HG03060 (cell line): ENCODE data around the gene SZRD1.

Experiments
- ATAC-seq: cut with Tn5 transposase; IDR thresholded peaks from one replicate; pipeline ENCODE4 v1.9.1; 2021; ENCODE audit warnings: low read depth, moderate number of reproducible peaks; ENCODE audit not compliant: unreplicated experiment

The SZRD1 gene

GRCh38 chr1:16393570-16394521 lies 26.8 kb downstream of the SZRD1 start:
- ATAC-seq = no peak

- ATAC-seq = no peak
Observed at GRCh38 chr1:16394977-16395376, 27.9 kb downstream of the SZRD1 start.

- ATAC-seq = no peak
Observed at GRCh38 chr1:16396591-16396990, 29.5 kb downstream of the SZRD1 start.

DNA sequence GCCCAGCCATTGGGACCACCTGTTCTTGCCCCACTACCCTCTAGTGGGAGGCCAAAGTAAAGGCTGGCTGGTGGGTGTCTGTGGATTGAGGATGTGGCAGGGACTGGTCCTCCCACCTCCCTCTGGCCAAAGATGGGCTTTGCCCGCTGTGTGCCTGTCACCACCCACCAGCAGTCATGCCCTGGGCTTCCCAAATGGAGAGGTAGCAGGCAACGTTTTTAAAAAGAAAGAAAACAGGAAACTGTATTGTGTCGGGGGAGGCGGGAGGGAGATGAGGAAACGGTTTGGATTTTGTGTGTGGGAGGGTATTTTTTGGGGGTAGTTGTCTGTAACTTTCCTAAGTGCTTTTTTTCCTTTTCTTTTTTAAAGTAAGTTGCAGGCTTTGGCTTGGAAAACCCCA lies 30.1 kb downstream of the SZRD1 start:
- ATAC-seq = no peak

DNA sequence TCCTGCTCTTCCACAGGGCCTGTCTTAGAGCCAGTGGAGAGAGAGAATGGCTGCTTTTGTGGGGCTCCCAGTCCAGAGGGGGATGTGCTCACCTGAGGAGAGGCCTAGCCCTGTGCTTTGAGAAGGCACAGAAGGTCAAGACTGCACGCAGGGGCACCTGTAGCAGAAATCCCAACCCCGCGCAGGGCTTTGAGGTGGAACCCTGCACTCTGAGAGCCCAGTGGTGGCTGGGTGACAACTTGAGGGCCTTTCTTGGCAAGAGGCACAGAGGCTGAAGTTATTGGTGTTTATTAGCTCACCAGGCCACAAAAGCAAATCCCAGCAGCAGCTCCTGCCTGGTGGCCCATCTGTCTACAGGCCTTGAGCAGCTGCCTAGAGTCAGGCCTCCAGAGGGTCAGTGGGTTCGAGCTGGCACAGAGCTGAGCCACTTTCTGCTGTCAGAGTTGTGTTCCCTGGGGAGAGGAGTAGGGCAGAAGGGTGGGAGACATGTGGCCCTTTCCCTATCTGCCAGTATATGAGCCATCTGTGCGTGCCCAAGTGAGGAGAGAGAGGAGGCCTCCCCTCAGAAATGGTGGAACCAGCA lies 31.4 kb downstream of the SZRD1 start:
- ATAC-seq = no peak

- no peak for ATAC-seq
Observed at GRCh38 chr1:16402742-16403141, 35.7 kb downstream of the SZRD1 start.

DNA sequence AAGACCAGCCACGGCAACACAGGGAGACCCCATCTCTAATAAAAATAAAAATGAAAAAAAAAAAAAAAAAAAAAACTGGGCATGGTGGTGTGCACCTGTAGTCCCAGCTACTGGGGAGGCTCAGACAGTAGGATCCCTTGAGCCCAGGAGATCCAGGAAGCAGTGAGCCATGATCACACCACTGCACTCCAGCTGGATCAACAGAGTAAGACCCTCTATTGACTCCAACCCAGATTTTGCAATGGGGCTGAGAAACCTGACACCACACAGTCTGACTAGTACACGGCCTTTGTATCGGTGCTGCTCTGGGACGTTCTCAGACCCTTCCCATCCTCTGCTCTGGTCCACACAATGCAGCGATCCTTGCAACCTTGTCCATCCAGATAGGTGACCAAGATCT lies 38.4 kb downstream of the SZRD1 start:
- ATAC-seq = no peak

GRCh38 chr1:16406868-16407267 lies 39.8 kb downstream of the SZRD1 start:
- ATAC-seq = no peak

- ATAC-seq = no peak
Observed at GRCh38 chr1:16409536-16410152, 42.6 kb downstream of the SZRD1 start.

- ATAC-seq = no peak
Observed at GRCh38 chr1:16410803-16411202, 43.8 kb downstream of the SZRD1 start.

- ATAC-seq = no peak
Observed at GRCh38 chr1:16413191-16413590, 46.1 kb downstream of the SZRD1 start.

- ATAC-seq = no peak
Observed at GRCh38 chr1:16418823-16419425, 51.9 kb downstream of the SZRD1 start.

DNA sequence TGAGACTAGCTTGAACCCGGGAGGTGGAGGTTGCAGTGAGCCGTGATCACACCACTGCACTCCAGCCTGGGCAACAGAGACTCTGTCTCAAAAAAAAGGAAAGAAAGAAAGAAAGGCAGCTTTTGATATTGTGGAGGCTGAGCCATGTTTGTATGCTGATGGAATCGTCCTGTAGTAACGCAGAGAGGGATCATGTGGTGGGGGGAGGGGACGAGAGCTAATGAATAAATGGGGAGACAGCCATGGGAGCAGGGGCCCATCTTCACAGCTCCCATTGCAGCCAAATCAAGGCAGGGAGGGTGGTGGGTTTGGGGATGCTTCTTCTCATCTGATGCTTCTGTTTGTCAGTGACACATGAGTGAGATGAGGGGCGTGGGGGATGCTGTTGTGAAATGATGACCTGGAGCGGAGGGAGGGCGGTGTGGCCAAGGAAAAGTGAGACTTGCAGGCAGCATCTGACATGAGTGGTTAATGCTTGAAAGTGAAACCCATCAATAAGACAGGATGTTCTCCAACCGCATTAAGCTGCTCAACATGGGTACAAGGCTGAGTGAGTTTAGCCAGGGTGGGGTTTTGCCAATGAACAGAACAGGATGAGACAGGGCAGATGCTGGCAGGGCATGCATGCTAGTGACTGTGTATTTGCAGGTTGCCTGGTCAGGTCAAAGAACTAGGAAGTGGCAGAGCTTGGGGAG lies 53.5 kb downstream of the SZRD1 start:
- ATAC-seq = peak; percentile 80

GRCh38 chr1:16421201-16421600 lies 54.2 kb downstream of the SZRD1 start:
- no peak for ATAC-seq

DNA sequence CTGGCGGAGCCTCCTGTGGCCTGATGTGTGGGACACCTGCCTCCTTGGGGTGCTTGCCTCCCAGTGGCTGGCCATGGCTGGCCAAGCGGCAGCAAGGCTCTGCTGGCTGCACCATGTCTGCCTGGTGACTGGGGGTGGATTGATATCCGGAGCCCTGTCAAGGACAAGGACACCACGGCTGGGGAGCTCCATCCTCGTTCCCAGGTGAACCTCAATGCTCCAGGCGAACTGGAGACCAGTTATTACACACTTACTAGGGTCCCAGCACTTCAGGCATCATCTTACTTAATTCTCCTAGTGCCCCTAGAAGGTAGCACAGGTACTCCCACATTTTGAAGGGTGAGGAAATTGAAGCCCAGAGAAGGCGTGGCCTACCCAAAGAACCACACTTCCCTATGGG lies 55.0 kb downstream of the SZRD1 start:
- ATAC-seq = no peak

DNA sequence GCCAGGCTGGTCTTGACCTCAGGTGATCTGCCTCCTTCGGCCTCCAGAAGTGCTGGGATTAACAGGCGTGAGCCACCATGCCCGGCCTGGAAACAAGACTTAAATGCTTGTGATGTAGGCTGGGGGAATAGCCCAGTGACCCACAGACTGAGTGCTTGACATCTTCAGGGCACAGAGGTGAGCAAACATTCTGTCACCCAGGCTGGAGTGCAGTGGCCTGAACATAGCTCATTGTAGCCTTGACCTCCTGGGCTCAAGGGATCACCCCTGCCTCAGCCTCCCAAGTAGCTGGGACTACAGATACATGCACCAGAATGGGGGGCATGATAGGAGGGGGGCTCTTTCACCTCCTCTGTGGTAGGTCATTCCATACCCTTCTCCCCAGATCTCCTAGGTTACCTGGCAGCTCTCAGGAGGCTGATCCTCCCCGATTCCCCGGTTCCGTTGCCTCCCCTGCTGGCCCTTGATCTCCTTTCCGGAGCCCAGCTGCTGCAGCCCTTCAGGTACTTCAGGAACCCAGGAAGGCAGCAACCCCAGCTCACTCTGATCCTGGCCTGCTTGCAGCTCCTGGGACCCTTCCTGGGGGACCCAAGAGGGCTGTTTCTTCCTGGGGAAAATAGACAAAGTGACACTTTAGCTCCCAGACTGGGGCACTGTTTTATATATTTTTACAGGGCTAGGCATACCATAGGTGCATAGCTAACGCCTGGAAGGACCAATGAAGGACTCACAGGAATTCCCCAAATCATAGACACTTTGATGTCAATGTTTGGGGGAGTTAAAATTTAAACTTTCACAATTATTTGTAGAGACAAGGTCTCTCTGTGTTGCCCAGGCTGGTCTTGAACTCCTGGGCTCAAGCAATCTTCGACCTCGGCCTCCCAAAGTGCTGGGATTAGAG lies 58.3 kb downstream of the SZRD1 start:
- no peak for ATAC-seq

- no peak for ATAC-seq
Observed at GRCh38 chr1:16430606-16431005, 63.6 kb downstream of the SZRD1 start.

- ATAC-seq = no peak
Observed at GRCh38 chr1:16433030-16433429, 66.0 kb downstream of the SZRD1 start.

GRCh38 chr1:16434007-16434406 lies 67.0 kb downstream of the SZRD1 start:
- no peak for ATAC-seq

DNA sequence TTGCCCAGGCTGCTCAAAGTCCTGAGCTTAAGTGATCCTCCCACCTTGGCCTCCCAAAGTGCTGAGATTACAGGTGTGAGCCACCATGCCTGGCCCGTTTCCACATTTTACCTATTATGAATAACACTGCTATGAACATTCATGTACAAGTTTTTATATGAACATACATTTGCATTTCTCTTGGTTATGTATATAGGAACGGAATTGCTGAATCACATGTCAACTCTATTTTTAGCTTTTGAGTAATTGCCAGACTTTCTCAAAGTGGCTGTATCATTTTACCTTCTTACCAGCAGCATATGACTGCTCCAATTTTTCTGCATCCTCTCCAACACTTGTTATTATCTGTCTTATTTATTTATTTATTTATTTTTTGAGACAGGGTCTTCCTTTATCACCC lies 67.5 kb downstream of the SZRD1 start:
- ATAC-seq = no peak
